ENCODE data around the gene TWIST2.

TWIST2 gene

DNA sequence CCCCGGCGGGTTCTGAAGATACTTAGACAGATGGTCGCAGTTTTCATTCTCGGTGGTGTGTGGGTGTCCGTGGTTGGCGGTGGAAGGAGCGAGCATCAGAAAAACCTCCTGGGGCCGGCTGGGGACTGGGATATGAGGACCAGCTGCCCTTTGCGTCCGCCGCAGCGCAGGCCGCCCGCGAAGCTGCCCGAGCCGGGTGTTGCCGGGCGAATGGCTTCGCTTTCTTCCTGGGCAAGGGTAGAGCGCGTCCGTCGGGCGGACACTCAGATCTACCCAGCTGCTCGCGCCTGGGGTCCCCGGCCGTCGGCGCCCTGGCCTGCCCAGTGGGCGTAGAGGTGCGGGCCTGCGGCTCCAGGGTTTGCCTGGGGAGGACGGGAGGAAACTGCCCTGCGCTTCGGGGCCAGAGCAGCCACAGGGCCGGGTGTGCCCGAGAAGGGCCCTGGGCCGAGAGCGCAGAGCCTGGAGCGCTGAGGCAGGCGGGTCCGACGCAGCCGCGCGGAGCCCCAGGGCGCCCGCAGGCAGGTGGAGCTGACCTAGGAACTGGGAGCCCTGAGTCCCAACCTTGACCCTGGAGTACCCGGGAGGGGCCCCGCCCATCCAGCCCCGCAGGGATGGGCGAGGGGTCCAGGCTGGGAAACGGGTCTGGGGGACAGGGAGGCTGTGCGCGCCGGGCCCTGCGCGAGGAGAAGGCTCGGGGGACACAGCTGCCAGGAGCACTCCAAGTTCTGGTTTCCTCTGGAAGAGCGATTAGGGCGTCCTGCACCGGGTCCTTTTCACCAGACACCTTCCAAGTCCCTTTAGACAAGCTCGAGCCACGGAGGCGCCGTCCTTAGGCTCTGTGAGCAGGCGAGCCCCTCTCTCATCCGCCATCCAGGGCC lies 1.3 kb downstream of the TWIST2 start:
- H3K14ac ChIP-seq (ENCODE audit: low read length), result no peak overlapping the region
- no peaks in the 10 kb centered on the region for H3K36me3 ChIP-seq (replicated peaks in 1 of 2; ENCODE audit: control insufficient read depth in 2 of 2, insufficient read depth in 2 of 2, low read length in 2 of 2)
- H3K4me3 ChIP-seq (ENCODE audit: low read length in 2 of 2), result peak overlapping the region in 1 of 2 donors; percentile 33
- H4K91ac ChIP-seq (ENCODE audit: low read depth, low read length, poor library complexity), result no peak overlapping the region
- H2AK5ac ChIP-seq (ENCODE audit: low read depth, low read length), result peak overlapping the region; percentile 35
- H3K9me3 ChIP-seq (replicated peaks in 1 of 2; ENCODE audit: control insufficient read depth in 2 of 2, insufficient read depth in 1 of 2, low read depth in 1 of 2, low read length in 2 of 2), result no peaks in the 10 kb centered on the region
- no peak overlapping the region for H3K23ac ChIP-seq (ENCODE audit: low read depth, low read length, poor library complexity)
- H3K4me2 ChIP-seq (ENCODE audit: insufficient read depth, low read length, poor library complexity, severe bottlenecking), result peak overlapping the region; percentile 88
- peak overlapping the region; percentile 85 for H2AFZ ChIP-seq (ENCODE audit: low read length)
- H2BK120ac ChIP-seq (ENCODE audit: low read depth, low read length), result no peak overlapping the region
- no peak overlapping the region for H3K4ac ChIP-seq (ENCODE audit: low read length)
- peaks cover 38 to 86% (median 65%) of the 10 kb centered on the region in 3 experiments for H3K27me3 ChIP-seq (ENCODE audit: control insufficient read depth in 3 of 3, insufficient read depth in 3 of 3, low read depth in 1 of 3, low read length in 3 of 3)
- H3K79me1 ChIP-seq (ENCODE audit: low read depth, low read length), result no peaks in the 10 kb centered on the region
- H4K8ac ChIP-seq (ENCODE audit: low read depth, low read length), result no peak overlapping the region
- peaks cover 0 to 4% of the 10 kb centered on the region in 2 donors for H3K4me1 ChIP-seq (ENCODE audit: control insufficient read depth in 2 of 2, insufficient read depth in 1 of 2, low read depth in 1 of 2, low read length in 2 of 2)
- no peak for DNase-seq (ENCODE audit: low spot score)
- peak overlapping the region; percentile 95 for H3K18ac ChIP-seq (ENCODE audit: low read length)
- peak overlapping the region; percentile 66 for H2BK5ac ChIP-seq (ENCODE audit: low read length)
- WGBS, 2 donors (ENCODE audit: extremely low coverage in 2 of 2, insufficient read length in 2 of 2, insufficient replicate concordance in 1 of 2), result no CpG with 5 or more reads among the region's 70 CpGs
- H2BK12ac ChIP-seq (ENCODE audit: low read length), result no peak overlapping the region
- H2BK15ac ChIP-seq (ENCODE audit: low read length), result no peak overlapping the region
- no peak overlapping the region for H3K9ac ChIP-seq (ENCODE audit: low read depth, low read length, poor library complexity)
- H3K27ac ChIP-seq (replicated peaks; ENCODE audit: low read length), result no peak overlapping the region

DNA sequence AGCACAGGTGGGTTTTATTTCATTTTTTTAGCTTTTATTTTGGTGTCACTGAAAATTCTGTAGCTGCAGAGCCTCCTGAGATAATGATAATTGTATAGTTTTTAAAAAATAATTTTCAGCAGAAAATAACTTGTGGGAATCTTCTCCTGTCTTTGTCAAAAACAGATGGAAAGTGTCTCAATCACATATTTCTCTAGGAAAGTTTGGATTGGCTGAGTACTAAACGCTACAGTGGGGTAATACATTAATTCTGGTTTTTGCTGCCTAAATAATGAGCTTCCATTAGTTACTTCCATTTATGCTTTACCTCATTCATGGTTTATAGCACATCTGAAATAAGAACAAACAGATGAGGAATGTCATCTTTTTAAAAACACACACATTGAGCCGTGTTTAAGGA lies 2.2 kb downstream of the TWIST2 start:
- H3K4me3 ChIP-seq (ENCODE audit: low read length in 2 of 2), result no peak overlapping the region
- H3K23ac ChIP-seq (ENCODE audit: low read depth, low read length, poor library complexity), result no peak overlapping the region
- peaks cover 0 to 4% of the 10 kb centered on the region in 2 donors for H3K4me1 ChIP-seq (ENCODE audit: control insufficient read depth in 2 of 2, insufficient read depth in 1 of 2, low read depth in 1 of 2, low read length in 2 of 2)
- no peaks in the 10 kb centered on the region for H3K79me1 ChIP-seq (ENCODE audit: low read depth, low read length)
- H4K91ac ChIP-seq (ENCODE audit: low read depth, low read length, poor library complexity), result no peak overlapping the region
- H2AFZ ChIP-seq (ENCODE audit: low read length), result no peak overlapping the region
- no peak overlapping the region for H2BK15ac ChIP-seq (ENCODE audit: low read length)
- no peak overlapping the region for H2AK5ac ChIP-seq (ENCODE audit: low read depth, low read length)
- no peak overlapping the region for H2BK12ac ChIP-seq (ENCODE audit: low read length)
- no peak overlapping the region for H2BK5ac ChIP-seq (ENCODE audit: low read length)
- H3K27me3 ChIP-seq (ENCODE audit: control insufficient read depth in 3 of 3, insufficient read depth in 3 of 3, low read depth in 1 of 3, low read length in 3 of 3), result peaks cover 38 to 87% (median 61%) of the 10 kb centered on the region in 3 experiments
- WGBS, 2 donors (ENCODE audit: extremely low coverage in 2 of 2, insufficient read length in 2 of 2, insufficient replicate concordance in 1 of 2), result no CpG with 5 or more reads among the region's 2 CpGs
- no peak overlapping the region for H3K9ac ChIP-seq (ENCODE audit: low read depth, low read length, poor library complexity)
- no peak overlapping the region for H4K8ac ChIP-seq (ENCODE audit: low read depth, low read length)
- H3K14ac ChIP-seq (ENCODE audit: low read length), result no peak overlapping the region
- no peak overlapping the region for H3K4me2 ChIP-seq (ENCODE audit: insufficient read depth, low read length, poor library complexity, severe bottlenecking)
- no peak overlapping the region for H3K4ac ChIP-seq (ENCODE audit: low read length)
- no peak for DNase-seq (ENCODE audit: low spot score)
- H3K27ac ChIP-seq (replicated peaks; ENCODE audit: low read length), result no peak overlapping the region
- no peaks in the 10 kb centered on the region for H3K9me3 ChIP-seq (replicated peaks in 1 of 2; ENCODE audit: control insufficient read depth in 2 of 2, insufficient read depth in 1 of 2, low read depth in 1 of 2, low read length in 2 of 2)
- H3K36me3 ChIP-seq (replicated peaks in 1 of 2; ENCODE audit: control insufficient read depth in 2 of 2, insufficient read depth in 2 of 2, low read length in 2 of 2), result no peaks in the 10 kb centered on the region
- no peak overlapping the region for H3K18ac ChIP-seq (ENCODE audit: low read length)
- no peak overlapping the region for H2BK120ac ChIP-seq (ENCODE audit: low read depth, low read length)

- H3K4me3 ChIP-seq (ENCODE audit: low read length in 2 of 2), result no peak overlapping the region
- H3K27ac ChIP-seq (replicated peaks; ENCODE audit: low read length), result no peak overlapping the region
- no peak overlapping the region for H3K9ac ChIP-seq (ENCODE audit: low read depth, low read length, poor library complexity)
- H2AK5ac ChIP-seq (ENCODE audit: low read depth, low read length), result no peak overlapping the region
- peaks cover 31 to 84% (median 53%) of the 10 kb centered on the region in 3 experiments for H3K27me3 ChIP-seq (ENCODE audit: control insufficient read depth in 3 of 3, insufficient read depth in 3 of 3, low read depth in 1 of 3, low read length in 3 of 3)
- no peaks in the 10 kb centered on the region for H3K9me3 ChIP-seq (replicated peaks in 1 of 2; ENCODE audit: control insufficient read depth in 2 of 2, insufficient read depth in 1 of 2, low read depth in 1 of 2, low read length in 2 of 2)
- peaks cover 0 to 4% of the 10 kb centered on the region in 2 donors for H3K4me1 ChIP-seq (ENCODE audit: control insufficient read depth in 2 of 2, insufficient read depth in 1 of 2, low read depth in 1 of 2, low read length in 2 of 2)
- whole genome bisulfite sequencing, 2 donors (ENCODE audit: extremely low coverage in 2 of 2, insufficient read length in 2 of 2, insufficient replicate concordance in 1 of 2), result no CpG with 5 or more reads among the region's 5 CpGs
- no peak overlapping the region for H4K8ac ChIP-seq (ENCODE audit: low read depth, low read length)
- H2BK15ac ChIP-seq (ENCODE audit: low read length), result no peak overlapping the region
- H3K18ac ChIP-seq (ENCODE audit: low read length), result no peak overlapping the region
- H3K14ac ChIP-seq (ENCODE audit: low read length), result no peak overlapping the region
- H2BK5ac ChIP-seq (ENCODE audit: low read length), result no peak overlapping the region
- no peak overlapping the region for H4K91ac ChIP-seq (ENCODE audit: low read depth, low read length, poor library complexity)
- H3K79me1 ChIP-seq (ENCODE audit: low read depth, low read length), result no peaks in the 10 kb centered on the region
- H3K23ac ChIP-seq (ENCODE audit: low read depth, low read length, poor library complexity), result no peak overlapping the region
- no peaks in the 10 kb centered on the region for H3K36me3 ChIP-seq (replicated peaks in 1 of 2; ENCODE audit: control insufficient read depth in 2 of 2, insufficient read depth in 2 of 2, low read length in 2 of 2)
- no peak overlapping the region for H3K4ac ChIP-seq (ENCODE audit: low read length)
- no peak overlapping the region for H3K4me2 ChIP-seq (ENCODE audit: insufficient read depth, low read length, poor library complexity, severe bottlenecking)
- no peak overlapping the region for H2AFZ ChIP-seq (ENCODE audit: low read length)
- no peak overlapping the region for H2BK120ac ChIP-seq (ENCODE audit: low read depth, low read length)
- no peak overlapping the region for H2BK12ac ChIP-seq (ENCODE audit: low read length)
- no peak for DNase-seq (ENCODE audit: low spot score)
Observed at GRCh38 chr2:238851026-238851425, 3.1 kb downstream of the TWIST2 start.

DNA sequence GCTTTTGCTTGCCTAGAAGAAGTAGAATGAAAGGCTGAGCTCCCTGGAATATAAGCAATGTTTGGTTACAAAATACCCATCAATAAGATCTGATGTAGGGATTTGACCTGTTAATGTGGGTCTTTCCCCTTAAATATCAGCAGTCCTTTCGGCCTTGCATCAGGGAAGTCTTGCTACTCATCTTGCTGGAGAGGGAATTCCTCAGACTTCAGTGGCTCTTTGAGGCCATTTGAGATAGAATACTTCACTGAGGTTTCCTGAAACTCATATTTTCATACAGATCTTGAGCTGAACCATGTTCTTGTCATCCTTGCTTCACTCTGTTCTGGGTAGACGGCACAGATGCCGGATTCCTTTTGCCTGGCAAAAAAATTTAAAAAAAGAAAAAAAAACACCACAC lies 3.9 kb downstream of the TWIST2 start:
- Histone ChIP-seq H2BK5ac (ENCODE audit: low read length) (no peak overlapping the region), H3K79me1 (ENCODE audit: low read depth, low read length) (no peaks in the 10 kb centered on the region), H4K91ac (ENCODE audit: low read depth, low read length, poor library complexity) (no peak overlapping the region), H3K18ac (ENCODE audit: low read length) (no peak overlapping the region), H4K8ac (ENCODE audit: low read depth, low read length) (no peak overlapping the region), H3K4me1 (ENCODE audit: control insufficient read depth in 2 of 2, insufficient read depth in 1 of 2, low read depth in 1 of 2, low read length in 2 of 2) (peaks cover 0 to 4% of the 10 kb centered on the region in 2 donors), H2AK5ac (ENCODE audit: low read depth, low read length) (no peak overlapping the region), H3K4me2 (ENCODE audit: insufficient read depth, low read length, poor library complexity, severe bottlenecking) (no peak overlapping the region), H2BK12ac (ENCODE audit: low read length) (no peak overlapping the region), H3K4ac (ENCODE audit: low read length) (no peak overlapping the region), H2AFZ (ENCODE audit: low read length) (no peak overlapping the region), H3K9me3 (replicated peaks in 1 of 2; ENCODE audit: control insufficient read depth in 2 of 2, insufficient read depth in 1 of 2, low read depth in 1 of 2, low read length in 2 of 2) (no peaks in the 10 kb centered on the region), H3K23ac (ENCODE audit: low read depth, low read length, poor library complexity) (no peak overlapping the region), H2BK15ac (ENCODE audit: low read length) (no peak overlapping the region), H3K27ac (replicated peaks; ENCODE audit: low read length) (no peak overlapping the region), H3K9ac (ENCODE audit: low read depth, low read length, poor library complexity) (no peak overlapping the region), H3K14ac (ENCODE audit: low read length) (no peak overlapping the region), H3K36me3 (replicated peaks in 1 of 2; ENCODE audit: control insufficient read depth in 2 of 2, insufficient read depth in 2 of 2, low read length in 2 of 2) (no peaks in the 10 kb centered on the region), H3K4me3 (ENCODE audit: low read length in 2 of 2) (no peak overlapping the region), H2BK120ac (ENCODE audit: low read depth, low read length) (no peak overlapping the region), H3K27me3 (ENCODE audit: control insufficient read depth in 3 of 3, insufficient read depth in 3 of 3, low read depth in 1 of 3, low read length in 3 of 3) (peaks cover 25 to 77% (median 46%) of the 10 kb centered on the region in 3 experiments)
- WGBS, 2 donors (ENCODE audit: extremely low coverage in 2 of 2, insufficient read length in 2 of 2, insufficient replicate concordance in 1 of 2), result no CpG with 5 or more reads among the region's 3 CpGs
- DNase-seq (ENCODE audit: low spot score), result no peak

Measured in neuronal stem cell (in vitro differentiated cells).